ENCODE data around the gene MTM1. TPM values are rescaled to one million over a fixed set of nuclear protein-coding genes. Genes with fewer than 3 reads are reported as not detected.
A peak's percentile ranks its signal among the peaks of the same experiment; 100 is the strongest.

MTM1 gene
- polyA plus RNA-seq, 2 of the 4 experiments (the other 2 are of a cell fraction): 8.5 to 9.0 TPM

DNA sequence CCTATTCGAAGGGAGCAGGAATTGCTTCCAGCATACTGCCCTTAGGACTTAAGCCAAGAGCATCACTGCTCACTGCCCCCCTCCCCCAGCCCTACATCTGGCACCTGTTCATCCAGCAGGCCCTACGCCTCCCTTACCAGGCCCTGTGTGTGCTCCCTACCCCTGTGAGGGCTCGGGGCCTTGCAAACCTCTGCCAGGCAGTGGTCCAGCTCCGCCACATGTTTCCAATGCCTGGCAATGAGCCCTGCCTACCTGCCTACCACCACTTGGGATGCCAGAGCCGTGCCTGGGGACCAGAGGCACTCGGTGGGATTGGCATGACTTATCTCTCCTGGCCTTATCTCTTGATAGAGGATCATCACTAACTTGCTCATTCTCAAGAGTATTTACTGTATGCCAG is 27.5 kb upstream of the MTM1 start:
- FAIRE-seq (no peak), ATAC-seq (no peak)

DNA sequence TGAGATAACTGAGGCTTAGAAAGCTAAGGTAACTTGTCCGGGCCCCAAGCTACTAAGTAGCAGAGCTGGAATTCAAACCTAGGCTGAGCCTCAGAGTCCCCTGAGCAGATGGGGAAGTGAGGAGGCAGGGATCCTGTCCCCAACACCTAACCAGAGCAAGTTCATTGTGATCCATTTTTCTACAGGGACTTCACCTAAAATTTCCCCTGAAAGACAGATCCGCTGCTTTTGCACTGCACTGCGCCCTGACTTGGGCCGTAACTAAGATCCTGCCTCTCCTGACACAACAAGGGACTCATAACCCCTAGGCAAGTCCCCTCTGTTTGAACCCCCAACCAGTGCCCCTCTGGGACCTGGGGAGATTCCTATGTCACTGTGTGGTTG is 25.6 kb upstream of the MTM1 start:
- TF ChIP-seq, protein P1, sequence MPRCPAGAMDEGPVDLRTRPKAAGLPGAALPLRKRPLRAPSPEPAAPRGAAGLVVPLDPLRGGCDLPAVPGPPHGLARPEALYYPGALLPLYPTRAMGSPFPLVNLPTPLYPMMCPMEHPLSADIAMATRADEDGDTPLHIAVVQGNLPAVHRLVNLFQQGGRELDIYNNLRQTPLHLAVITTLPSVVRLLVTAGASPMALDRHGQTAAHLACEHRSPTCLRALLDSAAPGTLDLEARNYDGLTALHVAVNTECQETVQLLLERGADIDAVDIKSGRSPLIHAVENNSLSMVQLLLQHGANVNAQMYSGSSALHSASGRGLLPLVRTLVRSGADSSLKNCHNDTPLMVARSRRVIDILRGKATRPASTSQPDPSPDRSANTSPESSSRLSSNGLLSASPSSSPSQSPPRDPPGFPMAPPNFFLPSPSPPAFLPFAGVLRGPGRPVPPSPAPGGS (IDR thresholded peaks at IDR 0.05): no peak
- TF ChIP-seq, protein P2, sequence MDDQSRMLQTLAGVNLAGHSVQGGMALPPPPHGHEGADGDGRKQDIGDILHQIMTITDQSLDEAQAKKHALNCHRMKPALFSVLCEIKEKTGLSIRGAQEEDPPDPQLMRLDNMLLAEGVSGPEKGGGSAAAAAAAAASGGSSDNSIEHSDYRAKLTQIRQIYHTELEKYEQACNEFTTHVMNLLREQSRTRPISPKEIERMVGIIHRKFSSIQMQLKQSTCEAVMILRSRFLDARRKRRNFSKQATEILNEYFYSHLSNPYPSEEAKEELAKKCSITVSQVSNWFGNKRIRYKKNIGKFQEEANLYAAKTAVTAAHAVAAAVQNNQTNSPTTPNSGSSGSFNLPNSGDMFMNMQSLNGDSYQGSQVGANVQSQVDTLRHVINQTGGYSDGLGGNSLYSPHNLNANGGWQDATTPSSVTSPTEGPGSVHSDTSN (IDR thresholded peaks at IDR 0.05): no peak
- DNase-seq (ENCODE audit: low read depth in 1 of 2, low spot score in 1 of 2) (no peak), FAIRE-seq (no peak), ATAC-seq (no peak)
- ChIA-PET CTCF (no interaction called here), POLR2A (no interaction called here)
- Histone ChIP-seq H3K9me3 (0 out of 3 replicates have a peak, but pooled peaks cover 4% of the 10 kb centered on the region), H3K4me1 (peaks cover 6% of the 10 kb centered on the region; the same call in 2 of the 3 replicates), H3K27ac (no peak overlapping the region), H3K4me2 (no peak overlapping the region), H3K4me3 (no peak overlapping the region)
- 96% methylated on average over 3 of the region's 4 CpGs for WGBS (ENCODE audit: missing lambda C conversion rate)

More for the DNA sequence above, 27.5 kb upstream of the MTM1 start:
- Histone ChIP-seq H3K4me3 (no peak overlapping the region), H3K4me2 (no peak overlapping the region), H3K4me1 (no peaks in the 10 kb centered on the region), H3K27ac (no peak overlapping the region), H3K9me3 (0 out of 3 replicates have a peak, but pooled peaks cover 6% of the 10 kb centered on the region)
- CTCF ChIA-PET: no interaction called here
- DNase-seq (ENCODE audit: low read depth in 1 of 2, low spot score in 1 of 2): no peak
- POLR2A ChIA-PET: no interaction called here
- TF ChIP-seq KDM5A (IDR thresholded peaks at IDR 0.05): no peak
- no peak for TF ChIP-seq NR3C1 (IDR thresholded peaks at IDR 0.05)
- TF ChIP-seq RARB (CRISPR knock-in tag; IDR thresholded peaks at IDR 0.05): no peak
- no peak for TF ChIP-seq FOXS1 (CRISPR knock-in tag; IDR thresholded peaks at IDR 0.05)
- no peak for TF ChIP-seq ZNF302 (CRISPR knock-in tag; IDR thresholded peaks at IDR 0.05)
- no peak for TF ChIP-seq SREBF2 (IDR thresholded peaks at IDR 0.05)
- TF ChIP-seq EHF (CRISPR knock-in tag; IDR thresholded peaks at IDR 0.05): no peak
- TF ChIP-seq RNF2 (IDR thresholded peaks at IDR 0.05; ENCODE audit: borderline replicate concordance, low read depth): no peak
- no peak for TF ChIP-seq MYC (IDR thresholded peaks at IDR 0.05; ENCODE audit: borderline replicate concordance, low read length)
- 52% methylated on average over 6 of the region's 6 CpGs for WGBS (ENCODE audit: missing lambda C conversion rate)

DNA sequence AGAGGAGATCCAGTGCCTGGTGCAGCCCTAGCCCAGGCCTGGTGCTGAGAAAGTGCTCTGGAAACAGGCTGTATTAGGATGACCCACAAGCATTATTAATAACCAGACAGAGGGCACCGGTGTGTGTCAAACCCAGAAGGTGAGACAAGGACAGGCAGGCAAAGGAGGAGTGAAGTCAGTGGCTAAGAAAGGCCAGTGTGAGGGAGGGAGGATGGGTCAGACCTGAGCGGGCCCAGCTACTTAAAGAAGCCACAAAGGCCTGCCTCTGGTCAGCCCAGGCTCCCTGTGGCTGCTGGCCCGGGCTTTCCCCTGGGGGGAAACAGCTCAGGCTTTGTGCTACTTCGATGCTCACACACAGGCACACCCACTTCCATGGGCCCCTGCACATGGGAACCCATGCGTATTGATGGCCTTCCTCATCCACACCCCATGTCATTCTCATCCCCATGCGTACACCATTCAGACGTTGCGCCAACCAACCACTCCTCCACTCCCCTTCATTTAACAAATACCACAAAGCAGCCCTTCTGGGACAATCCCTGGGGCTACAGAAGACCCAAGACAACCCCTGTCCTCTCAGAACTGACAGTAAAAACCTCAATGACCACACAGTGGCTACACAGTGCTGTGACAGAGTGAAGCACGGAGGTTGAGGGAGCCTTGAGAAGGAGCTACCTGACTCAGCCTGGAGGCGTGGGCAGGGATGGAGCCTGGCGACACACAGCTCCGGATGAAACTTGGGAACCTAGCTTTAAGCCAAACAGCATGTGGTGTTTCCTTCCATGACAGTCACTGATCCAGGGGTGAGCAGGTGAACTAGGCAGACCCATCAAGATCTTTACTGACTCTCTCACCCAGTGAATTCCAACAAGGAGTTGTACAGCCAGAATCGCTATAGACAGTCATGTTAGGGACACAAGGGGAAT is 24.9 kb upstream of the MTM1 start:
- DNase-seq (ENCODE audit: low read depth in 1 of 2, low spot score in 1 of 2): no peak
- CTCF ChIA-PET: interaction anchor here (0.6 to 1.5 kb wide), 6 partner anchors 21 to 186 kb away, joined by 3 to 5 read pairs (median 3); no protein-coding TSS in a partner anchor
- POLR2A ChIA-PET: no interaction called here
- Histone ChIP-seq H3K27ac (no peak overlapping the region), H3K4me3 (no peak overlapping the region), H3K4me2 (no peak overlapping the region), H3K4me1 (peaks cover 9% of the 10 kb centered on the region; the same call in 2 of the 3 replicates), H3K9me3 (0 out of 3 replicates have a peak, but pooled peaks cover under 1% of the 10 kb centered on the region)
- ATAC-seq: no peak
- TF ChIP-seq TP53 (CRISPR knock-in tag; IDR thresholded peaks at IDR 0.05): no peak
- no peak for TF ChIP-seq GATA3 (IDR thresholded peaks at IDR 0.05; ENCODE audit: borderline replicate concordance)
- no peak for TF ChIP-seq TFCP2L1 (CRISPR knock-in tag; IDR thresholded peaks at IDR 0.05)
- no peak for TF ChIP-seq RNF2 (IDR thresholded peaks at IDR 0.05; ENCODE audit: borderline replicate concordance, low read depth)
- no peak for FAIRE-seq
- 81% methylated on average over 13 of the region's 13 CpGs for WGBS (ENCODE audit: missing lambda C conversion rate)

DNA sequence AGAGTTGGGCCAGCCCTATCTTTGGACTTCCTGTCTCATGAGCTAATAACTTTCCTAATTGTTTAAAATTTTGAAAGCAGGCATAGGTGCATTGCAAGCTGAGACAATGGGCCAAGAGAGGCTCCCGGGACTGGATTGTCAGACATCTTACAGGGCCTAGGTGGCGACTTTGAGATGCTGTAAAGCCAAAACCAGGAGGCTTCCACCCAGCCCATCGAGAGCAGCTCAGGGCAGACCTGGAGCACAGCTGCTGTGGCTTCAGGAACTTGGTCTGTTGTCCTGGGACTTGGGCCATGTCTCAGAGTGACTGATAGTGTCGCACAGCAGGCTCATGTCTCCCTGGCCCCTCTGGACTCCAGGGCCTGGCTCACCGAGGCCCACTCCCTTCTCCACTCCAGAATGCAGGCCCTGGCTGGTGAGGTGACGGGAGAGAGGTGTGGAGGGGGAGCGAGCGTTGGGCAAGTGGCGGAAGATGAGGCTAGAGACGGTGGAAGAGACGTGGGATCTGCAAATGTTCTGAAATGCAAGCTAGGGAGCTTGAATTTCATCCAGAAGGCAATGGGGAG is 24.1 kb upstream of the MTM1 start:
- Histone ChIP-seq H3K4me1 (peaks cover 9% of the 10 kb centered on the region; the same call in 2 of the 3 replicates), H3K27ac (no peak overlapping the region), H3K4me2 (no peak overlapping the region), H3K4me3 (no peak overlapping the region), H3K9me3 (no peaks in the 10 kb centered on the region)
- no peak for FAIRE-seq
- peak in 1 of 2 experiments; percentile 56; a peak in 3 of 6 replicates for ATAC-seq
- WGBS (ENCODE audit: missing lambda C conversion rate): 71% methylated on average over 11 of the region's 11 CpGs
- ChIA-PET POLR2A (no interaction called here), CTCF (interaction anchor here (0.6 to 1.5 kb wide), 7 partner anchors 21 to 185 kb away, joined by 3 to 5 read pairs (median 3); no protein-coding TSS in a partner anchor)
- DNase-seq (ENCODE audit: low read depth in 1 of 2, low spot score in 1 of 2): peak; percentile 10 to 24
- TF ChIP-seq TFCP2L1 (CRISPR knock-in tag; IDR thresholded peaks at IDR 0.05): no peak
- peak in 1 of 2 experiments; percentile 34; a peak in 1 of 5 replicates for TF ChIP-seq RAD21 (conservative IDR thresholded peaks at IDR 0.05 in 1 of 2, IDR thresholded peaks at IDR 0.05 in 1 of 2)
- no peak for TF ChIP-seq JUNB (IDR thresholded peaks at IDR 0.05)
- TF ChIP-seq HOXB5 (CRISPR knock-in tag; IDR thresholded peaks at IDR 0.05): no peak
- no peak for TF ChIP-seq PHF8 (IDR thresholded peaks at IDR 0.05; ENCODE audit: borderline replicate concordance, low read depth)

Data from A549 (cell line).